Measurements from ENCODE around the gene KCNN4. TPM values are rescaled to one million over a fixed set of nuclear protein-coding genes. Genes with fewer than 3 reads are reported as not detected.

Gene KCNN4
- polyA plus RNA-seq, 1 donor from 2014 or later, result not detected

DNA sequence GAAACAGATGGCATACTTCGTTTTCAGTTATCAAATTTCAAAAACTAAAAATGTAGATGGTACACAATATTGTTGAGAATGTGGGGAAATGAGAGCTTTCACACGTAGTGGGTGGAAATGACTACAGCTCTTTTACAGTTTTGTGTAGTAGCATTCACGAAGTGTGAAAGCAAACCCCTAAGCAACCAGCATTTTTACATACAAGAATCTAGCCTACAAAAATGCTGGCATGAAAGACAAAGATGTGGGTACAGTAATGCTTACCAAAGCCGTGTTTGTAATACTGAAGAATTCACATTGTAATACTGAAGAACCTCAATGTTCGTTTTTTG lies 40.1 kb upstream of the KCNN4 start:
- H3K36me3 ChIP-seq (ENCODE audit: insufficient read depth, low read length), result no peaks in the 10 kb centered on the region
- H3F3A ChIP-seq (ENCODE audit: insufficient read depth, low read length, poor library complexity, severe bottlenecking), result no peaks in the 10 kb centered on the region
- H3K9me2 ChIP-seq (ENCODE audit: insufficient read depth, low read length), result no peaks in the 10 kb centered on the region
- no peak overlapping the region for H3K9ac ChIP-seq (ENCODE audit: low read length)
- H3K4me3 ChIP-seq (ENCODE audit: low read length), result no peak overlapping the region
- H3K27ac ChIP-seq (ENCODE audit: low read length), result no peak overlapping the region
- TF ChIP-seq, protein P1, sequence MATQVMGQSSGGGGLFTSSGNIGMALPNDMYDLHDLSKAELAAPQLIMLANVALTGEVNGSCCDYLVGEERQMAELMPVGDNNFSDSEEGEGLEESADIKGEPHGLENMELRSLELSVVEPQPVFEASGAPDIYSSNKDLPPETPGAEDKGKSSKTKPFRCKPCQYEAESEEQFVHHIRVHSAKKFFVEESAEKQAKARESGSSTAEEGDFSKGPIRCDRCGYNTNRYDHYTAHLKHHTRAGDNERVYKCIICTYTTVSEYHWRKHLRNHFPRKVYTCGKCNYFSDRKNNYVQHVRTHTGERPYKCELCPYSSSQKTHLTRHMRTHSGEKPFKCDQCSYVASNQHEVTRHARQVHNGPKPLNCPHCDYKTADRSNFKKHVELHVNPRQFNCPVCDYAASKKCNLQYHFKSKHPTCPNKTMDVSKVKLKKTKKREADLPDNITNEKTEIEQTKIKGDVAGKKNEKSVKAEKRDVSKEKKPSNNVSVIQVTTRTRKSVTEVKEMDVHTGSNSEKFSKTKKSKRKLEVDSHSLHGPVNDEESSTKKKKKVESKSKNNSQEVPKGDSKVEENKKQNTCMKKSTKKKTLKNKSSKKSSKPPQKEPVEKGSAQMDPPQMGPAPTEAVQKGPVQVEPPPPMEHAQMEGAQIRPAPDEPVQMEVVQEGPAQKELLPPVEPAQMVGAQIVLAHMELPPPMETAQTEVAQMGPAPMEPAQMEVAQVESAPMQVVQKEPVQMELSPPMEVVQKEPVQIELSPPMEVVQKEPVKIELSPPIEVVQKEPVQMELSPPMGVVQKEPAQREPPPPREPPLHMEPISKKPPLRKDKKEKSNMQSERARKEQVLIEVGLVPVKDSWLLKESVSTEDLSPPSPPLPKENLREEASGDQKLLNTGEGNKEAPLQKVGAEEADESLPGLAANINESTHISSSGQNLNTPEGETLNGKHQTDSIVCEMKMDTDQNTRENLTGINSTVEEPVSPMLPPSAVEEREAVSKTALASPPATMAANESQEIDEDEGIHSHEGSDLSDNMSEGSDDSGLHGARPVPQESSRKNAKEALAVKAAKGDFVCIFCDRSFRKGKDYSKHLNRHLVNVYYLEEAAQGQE (IDR thresholded peaks at IDR 0.05; ENCODE audit: borderline replicate concordance), result no peak
- no peak for TF ChIP-seq TAF1 (IDR thresholded peaks at IDR 0.05; ENCODE audit: low read depth)
- TF ChIP-seq SMC3 (conservative IDR thresholded peaks at IDR 0.05; ENCODE audit: poor library complexity), result no peak
- TF ChIP-seq POLR2AphosphoS5 (IDR thresholded peaks at IDR 0.05), result no peak
- TF ChIP-seq, protein P2, sequence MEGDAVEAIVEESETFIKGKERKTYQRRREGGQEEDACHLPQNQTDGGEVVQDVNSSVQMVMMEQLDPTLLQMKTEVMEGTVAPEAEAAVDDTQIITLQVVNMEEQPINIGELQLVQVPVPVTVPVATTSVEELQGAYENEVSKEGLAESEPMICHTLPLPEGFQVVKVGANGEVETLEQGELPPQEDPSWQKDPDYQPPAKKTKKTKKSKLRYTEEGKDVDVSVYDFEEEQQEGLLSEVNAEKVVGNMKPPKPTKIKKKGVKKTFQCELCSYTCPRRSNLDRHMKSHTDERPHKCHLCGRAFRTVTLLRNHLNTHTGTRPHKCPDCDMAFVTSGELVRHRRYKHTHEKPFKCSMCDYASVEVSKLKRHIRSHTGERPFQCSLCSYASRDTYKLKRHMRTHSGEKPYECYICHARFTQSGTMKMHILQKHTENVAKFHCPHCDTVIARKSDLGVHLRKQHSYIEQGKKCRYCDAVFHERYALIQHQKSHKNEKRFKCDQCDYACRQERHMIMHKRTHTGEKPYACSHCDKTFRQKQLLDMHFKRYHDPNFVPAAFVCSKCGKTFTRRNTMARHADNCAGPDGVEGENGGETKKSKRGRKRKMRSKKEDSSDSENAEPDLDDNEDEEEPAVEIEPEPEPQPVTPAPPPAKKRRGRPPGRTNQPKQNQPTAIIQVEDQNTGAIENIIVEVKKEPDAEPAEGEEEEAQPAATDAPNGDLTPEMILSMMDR (IDR thresholded peaks at IDR 0.05; ENCODE audit: poor library complexity, severe bottlenecking), result no peak
- no peak for TF ChIP-seq RAD21 (conservative IDR thresholded peaks at IDR 0.05)
- no peak for TF ChIP-seq EP300 (conservative IDR thresholded peaks at IDR 0.05; ENCODE audit: poor library complexity, severe bottlenecking)
- TF ChIP-seq EZH2 (IDR thresholded peaks at IDR 0.05; ENCODE audit: borderline replicate concordance, insufficient read depth, low read length, poor library complexity, severe bottlenecking), result no peak
- TF ChIP-seq MXI1 (conservative IDR thresholded peaks at IDR 0.05; ENCODE audit: poor library complexity, severe bottlenecking), result no peak
- H2AFZ ChIP-seq (ENCODE audit: low read depth, low read length), result no peak overlapping the region
- no peaks in the 10 kb centered on the region for H3K27me3 ChIP-seq (ENCODE audit: insufficient read depth, low read depth, low read length)
- H3K4me2 ChIP-seq (ENCODE audit: low read length), result no peak overlapping the region
- no peaks in the 10 kb centered on the region for H3K9me3 ChIP-seq (ENCODE audit: low read length)
- H3K79me2 ChIP-seq (replicated peaks; ENCODE audit: insufficient read depth, low read length), result no peaks in the 10 kb centered on the region
- no peaks in the 10 kb centered on the region for H4K20me1 ChIP-seq (ENCODE audit: insufficient read depth)

DNA sequence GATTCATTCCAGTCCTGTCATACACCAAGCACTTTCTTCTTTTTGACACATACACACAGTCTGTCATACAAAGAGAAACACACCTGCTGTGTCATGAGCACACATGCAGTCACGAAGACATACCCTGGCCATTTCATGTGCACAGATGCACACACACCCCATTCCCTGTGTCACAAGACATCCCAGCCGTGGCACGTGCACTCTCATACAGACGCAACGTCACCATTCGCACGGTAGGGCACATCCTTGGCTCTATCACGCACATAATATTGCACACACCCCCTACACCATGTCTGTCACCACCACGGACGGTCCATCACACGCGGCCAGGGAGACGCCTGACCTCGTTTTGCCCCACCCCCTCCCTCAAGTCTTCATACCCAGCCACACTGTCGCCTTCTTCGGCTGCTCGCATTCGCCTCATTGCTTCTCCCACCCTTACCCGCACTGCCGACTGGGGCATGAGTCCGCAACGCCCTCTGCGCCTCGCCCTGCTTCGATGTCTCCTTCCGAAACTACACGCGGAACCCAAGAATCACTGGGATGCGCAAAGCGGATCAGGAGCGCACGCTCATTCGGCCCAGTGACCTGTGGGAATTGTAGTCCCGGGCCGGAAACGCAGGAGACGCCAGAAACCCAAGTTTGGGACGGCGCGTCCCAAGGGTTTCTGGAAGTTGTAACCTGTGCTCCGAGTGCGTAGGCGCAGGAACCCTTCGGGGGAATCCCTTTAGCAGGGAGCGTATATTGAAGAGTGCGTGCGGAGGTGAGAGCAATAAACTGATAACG lies 39.5 kb upstream of the KCNN4 start:
- Histone ChIP-seq H3K9me2 (ENCODE audit: insufficient read depth, low read length) (no peaks in the 10 kb centered on the region), H3K9me3 (ENCODE audit: low read length) (no peaks in the 10 kb centered on the region), H3K36me3 (ENCODE audit: insufficient read depth, low read length) (no peaks in the 10 kb centered on the region), H3K27ac (ENCODE audit: low read length) (no peak overlapping the region), H3F3A (ENCODE audit: insufficient read depth, low read length, poor library complexity, severe bottlenecking) (no peaks in the 10 kb centered on the region), H3K4me3 (ENCODE audit: low read length) (no peak overlapping the region), H3K4me2 (ENCODE audit: low read length) (no peak overlapping the region), H3K9ac (ENCODE audit: low read length) (no peak overlapping the region), H4K20me1 (ENCODE audit: insufficient read depth) (no peaks in the 10 kb centered on the region), H3K79me2 (replicated peaks; ENCODE audit: insufficient read depth, low read length) (no peaks in the 10 kb centered on the region), H2AFZ (ENCODE audit: low read depth, low read length) (no peak overlapping the region), H3K27me3 (ENCODE audit: insufficient read depth, low read depth, low read length) (no peaks in the 10 kb centered on the region)
- no peak for TF ChIP-seq MXI1 (conservative IDR thresholded peaks at IDR 0.05; ENCODE audit: poor library complexity, severe bottlenecking)
- no peak for TF ChIP-seq EP300 (conservative IDR thresholded peaks at IDR 0.05; ENCODE audit: poor library complexity, severe bottlenecking)
- TF ChIP-seq RAD21 (conservative IDR thresholded peaks at IDR 0.05), result no peak
- TF ChIP-seq POLR2AphosphoS5 (IDR thresholded peaks at IDR 0.05), result no peak
- TF ChIP-seq SMC3 (conservative IDR thresholded peaks at IDR 0.05; ENCODE audit: poor library complexity), result no peak
- TF ChIP-seq, protein P1 (IDR thresholded peaks at IDR 0.05; ENCODE audit: borderline replicate concordance), result no peak

All from neural cell (in vitro differentiated cells).